Measurements from ENCODE around the gene PARVB.

PARVB gene

GRCh38 chr22:44146088-44146861, 122.2 kb downstream of the PARVB start:
- no peaks in the 10 kb centered on the region for H3K27me3 ChIP-seq
- no peaks in the 10 kb centered on the region for H3K4me1 ChIP-seq
- H3K9me3 ChIP-seq: no peaks in the 10 kb centered on the region
- DNase-seq: no peak
- no peak overlapping the region for H3K4me3 ChIP-seq (ENCODE audit: low read depth, low read length)
- TF ChIP-seq CTCF (IDR thresholded peaks at IDR 0.05; ENCODE audit: low read depth, low read length): no peak
- H3K36me3 ChIP-seq: no peaks in the 10 kb centered on the region

GRCh38 chr22:44147008-44147645, 123.0 kb downstream of the PARVB start:
- DNase-seq: no peak
- Histone ChIP-seq H3K4me1 (no peaks in the 10 kb centered on the region), H3K36me3 (no peaks in the 10 kb centered on the region), H3K4me3 (ENCODE audit: low read depth, low read length) (no peak overlapping the region), H3K9me3 (no peaks in the 10 kb centered on the region), H3K27me3 (no peaks in the 10 kb centered on the region)
- no peak for TF ChIP-seq CTCF (IDR thresholded peaks at IDR 0.05; ENCODE audit: low read depth, low read length)

GRCh38 chr22:44147821-44148574, 123.9 kb downstream of the PARVB start:
- TF ChIP-seq CTCF (IDR thresholded peaks at IDR 0.05; ENCODE audit: low read depth, low read length): no peak
- no peaks in the 10 kb centered on the region for H3K27me3 ChIP-seq
- H3K9me3 ChIP-seq: no peaks in the 10 kb centered on the region
- no peaks in the 10 kb centered on the region for H3K4me1 ChIP-seq
- no peak overlapping the region for H3K4me3 ChIP-seq (ENCODE audit: low read depth, low read length)
- no peaks in the 10 kb centered on the region for H3K36me3 ChIP-seq
- no peak for DNase-seq

- no peaks in the 10 kb centered on the region for H3K9me3 ChIP-seq
- H3K27me3 ChIP-seq: no peaks in the 10 kb centered on the region
- no peaks in the 10 kb centered on the region for H3K4me1 ChIP-seq
- no peak overlapping the region for H3K4me3 ChIP-seq (ENCODE audit: low read depth, low read length)
- DNase-seq: no peak
- TF ChIP-seq CTCF (IDR thresholded peaks at IDR 0.05; ENCODE audit: low read depth, low read length): no peak
- H3K36me3 ChIP-seq: no peaks in the 10 kb centered on the region
These were observed 127.6 kb downstream of the PARVB start for GRCh38 chr22:44151676-44152075.

GRCh38 chr22:44153710-44154109, 129.6 kb downstream of the PARVB start:
- no peaks in the 10 kb centered on the region for H3K27me3 ChIP-seq
- no peak overlapping the region for H3K4me3 ChIP-seq (ENCODE audit: low read depth, low read length)
- no peak for DNase-seq
- no peaks in the 10 kb centered on the region for H3K9me3 ChIP-seq
- H3K36me3 ChIP-seq: no peaks in the 10 kb centered on the region
- TF ChIP-seq CTCF (IDR thresholded peaks at IDR 0.05; ENCODE audit: low read depth, low read length): no peak
- no peaks in the 10 kb centered on the region for H3K4me1 ChIP-seq
